HepG2 (cell line): ENCODE data around the gene PTMA. TPM values are rescaled to one million over a fixed set of nuclear protein-coding genes. Genes with fewer than 3 reads are reported as not detected.
A peak's percentile ranks its signal among the peaks of the same experiment; 100 is the strongest.

Source experiments
- CHCHD3 ChIP-seq: sonication (generic); formaldehyde crosslinking; IDR thresholded peaks from 2 replicates; pipeline ENCODE4 v1.8.0; 2022; ENCODE audit warnings: mild to moderate bottlenecking, missing genetic modification reagents, moderate library complexity
- HMGA1 ChIP-seq: sonication (generic); formaldehyde crosslinking; conservative IDR thresholded peaks from 2 replicates; pipeline ENCODE4 v1.4.0; 2020; ENCODE audit warnings: missing genetic modification reagents
- KMT2B ChIP-seq: IDR thresholded peaks from 2 replicates; pipeline ENCODE4 v1.6.1; 2016; ENCODE audit warnings: missing genetic modification reagents, missing compliant biosample characterization
- NCOA5 ChIP-seq: sonication (generic); formaldehyde crosslinking; IDR thresholded peaks from 2 replicates; pipeline ENCODE4 v1.4.0; 2020; ENCODE audit warnings: missing genetic modification reagents
- RELA ChIP-seq: sonication (generic); formaldehyde crosslinking; IDR thresholded peaks from 2 replicates; pipeline ENCODE4 v1.4.0; 2020; ENCODE audit warnings: missing genetic modification reagents
- RFX5 ChIP-seq: IDR thresholded peaks from 2 replicates; pipeline ENCODE4 v1.6.1; 2011; ENCODE audit warnings: low read depth, low read length, improper control_type of control experiment
- RORA ChIP-seq: sonication (generic); formaldehyde crosslinking; IDR thresholded peaks from 2 replicates; pipeline ENCODE4 v1.5.0; 2020; ENCODE audit warnings: mild to moderate bottlenecking, missing genetic modification reagents, moderate library complexity
- SMAD9 ChIP-seq: sonication (generic); formaldehyde crosslinking; IDR thresholded peaks from 2 replicates; pipeline ENCODE4 v1.5.1; 2020; ENCODE audit warnings: mild to moderate bottlenecking, missing genetic modification reagents
- SNAPC2 ChIP-seq: sonication (generic); formaldehyde crosslinking; IDR thresholded peaks from 2 replicates; pipeline ENCODE4 v1.8.1; 2022; ENCODE audit warnings: mild to moderate bottlenecking, missing genetic modification reagents
- SNAPC4 ChIP-seq: sonication (generic); formaldehyde crosslinking; IDR thresholded peaks from 2 replicates; pipeline ENCODE4 v1.4.0; 2020; ENCODE audit warnings: mild to moderate bottlenecking, missing genetic modification reagents
- THRA ChIP-seq: sonication (generic); formaldehyde crosslinking; IDR thresholded peaks from 2 replicates; pipeline ENCODE4 v1.4.0; 2020; ENCODE audit warnings: missing genetic modification reagents, borderline replicate concordance
- ZBTB1 ChIP-seq: sonication (generic); formaldehyde crosslinking; IDR thresholded peaks from 2 replicates; pipeline ENCODE4 v1.4.0; 2020; ENCODE audit warnings: missing genetic modification reagents, borderline replicate concordance
- ZKSCAN1 ChIP-seq: fragments of 150-350 bp; IDR thresholded peaks from 2 replicates; pipeline ENCODE4 v1.6.1; 2014; ENCODE audit warnings: low read length
- ZNF549 ChIP-seq: sonication (generic); formaldehyde crosslinking; IDR thresholded peaks from 2 replicates; pipeline ENCODE4 v1.5.0; 2020; ENCODE audit warnings: missing genetic modification reagents
- ZNF629 ChIP-seq: sonication (generic); formaldehyde crosslinking; conservative IDR thresholded peaks from 2 replicates; pipeline ENCODE4 v1.5.0; 2020; ENCODE audit warnings: missing genetic modification reagents
- ZNF720 ChIP-seq: sonication (generic); formaldehyde crosslinking; IDR thresholded peaks from 2 replicates; pipeline ENCODE4 v1.4.0; 2020; ENCODE audit warnings: missing genetic modification reagents
- ZNF790 ChIP-seq: sonication (generic); formaldehyde crosslinking; IDR thresholded peaks from 2 replicates; pipeline ENCODE4 v1.8.0; 2022; ENCODE audit warnings: missing genetic modification reagents, mild to moderate bottlenecking, borderline replicate concordance
- ZNF839 ChIP-seq: sonication (generic); formaldehyde crosslinking; IDR thresholded peaks from 2 replicates; pipeline ENCODE4 v1.4.0; 2020; ENCODE audit warnings: missing genetic modification reagents, mild to moderate bottlenecking, borderline replicate concordance
- ZSCAN5A ChIP-seq: sonication (generic); formaldehyde crosslinking; IDR thresholded peaks from 2 replicates; pipeline ENCODE4 v1.8.0; 2022; ENCODE audit warnings: mild to moderate bottlenecking, missing genetic modification reagents, borderline replicate concordance
- polyA plus RNA-seq, 8 experiments: library from polyadenylated mRNA; depleted of rRNA in 3 of 8; stranded (reverse) in 7 of 8; unstranded in 1 of 8; fragments of >200 nt; fragmentation: Illumina TruSeq in 4 of 8; extraction: Trizol in 4 of 8; gene quantifications; 2 replicates each; pipeline versions ENCODE4 v1.2.1 to v1.2.3, GENCODE V29; 2011 to 2016; ENCODE audit warnings: low read depth in 4 of 8, missing spikeins in 1 of 8, mixed read lengths in 1 of 8; ENCODE audit not compliant: insufficient read depth in 1 of 8
- total RNA-seq, 5 experiments: library from RNA; depleted of rRNA; stranded (reverse); fragments of >200 nt; fragmentation: Illumina TruSeq; extraction: Trizol; gene quantifications; 2 replicates each; pipeline ENCODE4 v1.2.3, GENCODE V29; 2016; ENCODE audit warnings: low read depth in 1 of 5

Gene PTMA
- total and polyA plus RNA-seq, 2 of the 13 experiments (the other 11 are each of a cell fraction or from before 2014, with no cell fraction given) = 190 to 1,086 TPM

- TF ChIP-seq CHCHD3 (CRISPR knock-in tag) = peak; percentile 100
- TF ChIP-seq ZNF549 = peak; percentile 78
- TF ChIP-seq NCOA5 (CRISPR knock-in tag) = no peak; the same call in 1 of the 2 replicates
- TF ChIP-seq HMGA1 (CRISPR knock-in tag) = no peak
- TF ChIP-seq RELA (CRISPR knock-in tag) = peak; percentile 67; the same call in 1 of the 2 replicates
- peak; percentile 100 for TF ChIP-seq ZNF790 (CRISPR knock-in tag)
- TF ChIP-seq ZNF629 = peak; percentile 79
- TF ChIP-seq SNAPC2 = peak; percentile 94
- no peak for TF ChIP-seq RFX5
- no peak; the same call in 1 of the 2 replicates for TF ChIP-seq ZNF720
- no peak; the same call in 1 of the 2 replicates for TF ChIP-seq ZKSCAN1
- TF ChIP-seq THRA (CRISPR knock-in tag) = peak; percentile 86
- peak; percentile 85 for TF ChIP-seq KMT2B (CRISPR knock-in tag)
- no peak; the same call in 1 of the 2 replicates for TF ChIP-seq RORA (CRISPR knock-in tag)
- no peak for TF ChIP-seq SNAPC4
- no peak; the same call in 1 of the 2 replicates for TF ChIP-seq SMAD9 (CRISPR knock-in tag)
- TF ChIP-seq ZSCAN5A (CRISPR knock-in tag) = peak; percentile 82; the same call in 1 of the 2 replicates
- peak; percentile 88; the same call in 1 of the 2 replicates for TF ChIP-seq ZBTB1 (CRISPR knock-in tag)
- peak; percentile 94; the same call in 1 of the 2 replicates for TF ChIP-seq ZNF839 (CRISPR knock-in tag)
Measured at GRCh38 chr2:231709981-231710798, 1.9 kb downstream of the PTMA start (continued).
